Stimulated activated CD4-positive, alpha-beta T cell treated with anti-CD3 and anti-CD28 coated beads, Interleukin-1b, Interleukin-23, amount 100 ng/mL, for 48 hours (primary cell): ENCODE data around the gene PIP4K2A.
"Not testable (repeated sequence)": the region's sequence is repeated elsewhere in the genome, so short reads cannot be mapped to it uniquely, and the experiment has no call there.

ENCODE experiments used
- DNase-seq: peaks from one replicate; pipeline ENCODE4 v3.0.0-alpha.2; 2020

Gene PIP4K2A

DNA sequence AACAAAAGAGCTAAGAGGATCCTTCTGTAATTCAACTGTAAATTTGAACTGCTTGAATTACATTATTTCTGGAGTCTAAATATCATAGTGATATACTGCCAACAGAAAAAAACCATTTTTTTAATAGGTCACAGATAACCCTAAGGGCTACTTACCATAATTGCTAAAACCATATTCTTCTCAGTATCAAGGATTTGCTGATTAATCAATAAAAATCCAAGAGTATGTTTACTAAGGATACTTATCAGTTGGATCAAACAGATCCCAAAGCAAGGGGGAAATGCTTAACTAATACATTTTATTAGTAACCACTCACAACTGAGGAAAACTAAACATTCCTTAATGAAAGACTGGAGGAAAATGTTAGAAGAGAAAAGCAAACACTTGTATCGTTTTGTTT is 166.0 kb downstream of the PIP4K2A start:
- DNase-seq = no peak

DNA sequence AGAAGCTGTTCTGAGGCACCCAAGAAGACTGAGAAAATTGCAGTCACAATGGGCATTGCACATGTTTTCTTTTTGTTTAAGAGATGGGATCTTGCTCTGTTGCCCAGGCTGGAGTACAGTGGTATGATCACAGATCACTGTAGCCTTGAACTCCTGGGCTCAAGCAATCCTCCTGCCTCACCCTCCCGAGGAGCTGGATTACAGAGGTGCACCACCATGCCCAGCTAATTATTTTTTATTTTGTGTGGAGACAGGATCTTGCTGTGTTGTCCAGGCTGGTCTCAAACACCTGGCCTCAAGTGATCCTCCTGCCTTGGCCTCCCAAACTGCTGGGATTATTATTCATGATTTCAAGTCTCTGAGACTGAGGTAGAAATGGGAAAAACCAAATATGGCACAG is 168.7 kb downstream of the PIP4K2A start:
- DNase-seq = no peak

DNA sequence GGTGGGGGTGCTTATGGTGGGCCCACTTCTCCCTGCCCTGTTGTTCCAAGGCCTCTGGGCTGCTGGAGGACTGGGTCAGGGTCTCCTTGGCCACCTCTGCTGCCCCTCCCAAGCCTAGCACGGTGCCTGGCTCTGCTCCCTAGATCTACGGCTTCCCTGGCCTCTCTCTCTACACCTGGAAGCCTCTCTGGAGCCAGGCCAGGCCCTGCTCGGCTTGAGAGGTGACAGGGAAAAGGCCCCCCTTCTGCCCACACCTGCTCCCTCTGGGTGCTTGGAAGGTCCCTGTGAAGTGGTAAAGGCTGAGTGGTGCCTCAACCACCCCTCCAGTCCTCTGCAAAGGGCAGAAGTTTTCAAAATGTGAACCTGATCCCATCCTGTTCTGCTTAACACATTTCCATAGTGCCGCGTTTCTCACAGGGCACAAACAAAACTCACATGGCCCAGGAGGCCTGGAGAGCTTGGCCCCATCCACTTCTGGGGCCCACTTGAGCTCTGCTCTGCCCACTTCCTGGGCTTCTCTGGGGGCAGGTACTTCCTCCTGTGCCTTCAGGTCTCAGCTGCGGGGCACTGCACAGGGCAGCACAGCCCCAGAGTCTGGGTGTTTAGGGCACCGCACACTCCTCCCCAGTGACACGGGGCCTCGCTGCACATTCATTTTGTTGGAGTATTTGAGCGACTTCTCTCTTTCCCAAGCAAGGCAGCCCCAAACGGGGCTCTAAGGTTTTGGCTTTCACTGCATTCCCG is 169.9 kb downstream of the PIP4K2A start:
- no peak for DNase-seq

DNA sequence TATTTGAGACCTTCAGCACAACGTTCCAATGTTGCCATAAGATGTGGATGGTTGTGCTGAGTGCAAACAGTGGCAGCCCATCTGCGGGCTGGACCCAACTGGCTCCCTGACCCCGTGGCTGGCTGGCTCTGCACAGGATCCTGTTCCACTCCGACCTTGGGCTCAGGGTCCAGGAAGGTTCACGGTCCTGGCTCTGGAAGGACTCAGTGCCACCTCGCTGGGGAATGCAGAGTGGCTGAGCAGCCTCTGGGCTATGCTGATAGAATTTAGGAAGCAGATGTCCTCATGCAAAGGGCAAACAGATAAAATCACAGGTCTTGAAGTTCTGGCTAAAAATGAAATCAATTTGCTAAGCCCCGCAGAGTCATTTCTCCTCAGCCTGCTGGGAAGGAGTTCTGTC is 171.6 kb downstream of the PIP4K2A start:
- no peak for DNase-seq

DNA sequence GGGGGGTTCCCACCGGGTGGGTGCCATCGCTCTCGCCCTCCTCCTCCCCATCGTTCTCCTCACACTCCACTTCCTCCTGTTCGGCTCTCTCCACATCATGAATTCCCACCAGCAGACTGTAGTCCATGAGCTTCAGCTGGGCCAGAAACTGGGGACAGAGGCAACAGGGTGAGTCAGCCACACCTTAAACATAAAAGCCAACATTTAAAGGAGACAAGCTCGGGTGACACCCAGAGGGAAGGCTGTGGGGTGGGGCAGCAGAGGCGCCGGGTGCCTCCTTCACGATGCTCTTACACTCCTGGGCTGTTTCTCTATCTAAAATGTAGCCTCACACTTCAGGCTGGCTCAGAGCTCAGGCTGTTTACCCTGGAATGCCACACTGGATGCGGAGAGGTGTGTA is 172.5 kb downstream of the PIP4K2A start:
- no peak for DNase-seq

DNA sequence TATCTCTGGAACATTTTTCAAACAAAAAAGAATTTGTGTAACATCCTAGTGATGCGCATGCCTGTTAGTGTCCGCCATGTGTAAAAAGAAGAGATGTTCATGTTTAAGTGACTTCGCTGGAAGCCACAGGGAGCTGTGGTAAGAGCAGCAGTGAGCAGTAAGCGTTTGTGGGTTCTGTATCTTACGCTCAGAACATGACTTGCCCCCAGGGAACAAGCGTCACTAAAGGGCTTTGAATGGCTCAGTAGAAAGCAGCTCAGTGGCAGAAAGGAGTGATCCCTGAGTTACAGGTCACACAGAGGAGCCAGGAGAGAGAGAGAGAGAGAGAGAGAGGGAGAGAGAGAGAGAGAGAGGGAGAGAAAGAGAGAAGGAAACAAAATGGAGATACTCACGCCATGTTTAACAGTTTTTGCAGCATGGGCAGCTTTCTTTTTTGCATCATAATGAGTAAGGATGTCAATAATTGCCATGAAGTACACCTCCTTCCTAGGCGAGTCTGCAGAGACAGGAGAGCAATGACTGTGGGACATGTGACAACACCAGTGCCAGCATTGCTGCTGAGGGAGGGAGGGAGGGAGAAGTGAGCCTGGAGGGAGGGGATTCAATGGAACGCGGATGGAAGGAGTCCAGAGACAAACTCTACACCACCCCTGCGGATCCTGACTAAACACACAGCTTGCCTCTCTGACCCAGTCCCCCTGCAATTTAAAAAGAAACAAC is 174.6 kb downstream of the PIP4K2A start:
- no peak for DNase-seq

DNA sequence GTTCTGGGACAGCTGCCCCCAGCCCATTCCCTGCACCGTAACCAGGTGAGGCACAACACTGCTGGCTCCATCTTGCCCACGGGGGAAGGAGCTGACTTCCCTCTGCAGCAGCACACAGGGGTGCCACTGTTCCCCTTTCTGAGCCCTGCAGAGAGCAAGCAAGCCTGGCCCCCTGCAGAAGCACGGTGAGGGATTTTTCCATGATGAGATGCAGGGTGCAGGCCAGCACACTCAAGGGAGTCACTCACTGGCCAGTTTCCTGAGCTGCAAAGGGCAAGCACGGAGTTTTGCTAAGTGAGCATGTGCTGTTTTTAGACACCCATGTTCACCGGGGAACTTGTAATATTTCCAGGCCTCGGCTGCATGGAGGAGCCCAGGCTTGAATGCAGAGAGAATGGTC is 176.6 kb downstream of the PIP4K2A start:
- DNase-seq = no peak

DNA sequence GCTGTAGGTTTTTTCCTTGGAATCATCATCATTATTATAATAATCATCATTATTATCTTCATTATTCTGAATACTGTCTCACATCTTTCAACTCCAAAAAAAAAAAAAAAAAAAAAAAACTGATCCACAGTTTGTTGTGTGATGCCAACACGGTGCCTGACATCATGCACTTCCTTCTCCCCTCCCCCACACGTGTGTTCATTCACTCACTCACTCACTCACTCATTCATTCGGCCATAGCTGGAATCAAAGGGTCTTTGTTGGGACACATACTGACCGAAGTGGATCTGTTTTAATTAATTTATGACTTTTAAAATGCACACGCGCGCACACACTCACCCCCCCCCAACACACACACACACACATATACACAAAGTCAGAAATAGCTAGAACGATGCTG is 177.8 kb downstream of the PIP4K2A start:
- no peak for DNase-seq

DNA sequence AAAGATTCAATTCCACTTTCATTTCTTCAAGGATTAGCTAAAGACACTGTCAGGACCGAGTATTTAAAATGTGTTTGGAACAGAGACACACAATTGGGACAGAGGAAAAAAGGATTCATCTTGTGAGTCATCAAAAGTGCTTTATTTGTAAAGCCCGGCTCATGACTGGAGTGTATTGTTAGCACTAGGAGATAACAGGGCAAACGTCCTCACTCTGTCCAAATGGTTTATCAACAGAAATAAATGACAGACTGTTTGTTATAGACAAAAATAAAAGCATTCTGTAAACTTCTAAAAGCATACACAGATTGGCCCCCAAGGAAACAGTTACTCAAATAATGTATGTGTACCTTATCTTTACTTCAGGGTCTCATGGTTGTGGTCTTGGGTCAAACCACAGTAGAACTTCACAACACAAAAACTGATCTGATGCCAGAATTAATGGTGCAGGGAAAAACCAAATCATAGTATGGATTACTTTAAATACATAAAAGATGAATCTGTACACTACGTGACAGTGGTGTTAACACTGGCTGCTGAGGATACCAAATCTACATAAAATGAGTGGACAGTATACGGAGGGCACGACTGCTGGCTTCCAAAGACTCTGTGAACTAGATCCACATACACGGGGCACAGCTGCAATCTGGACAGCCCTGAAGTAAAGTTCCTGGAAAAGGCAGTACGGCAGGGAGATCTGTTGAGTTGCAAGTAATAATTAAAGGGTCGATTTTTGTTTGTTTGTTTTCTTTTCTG is 179.4 kb downstream of the PIP4K2A start:
- no peak for DNase-seq

DNA sequence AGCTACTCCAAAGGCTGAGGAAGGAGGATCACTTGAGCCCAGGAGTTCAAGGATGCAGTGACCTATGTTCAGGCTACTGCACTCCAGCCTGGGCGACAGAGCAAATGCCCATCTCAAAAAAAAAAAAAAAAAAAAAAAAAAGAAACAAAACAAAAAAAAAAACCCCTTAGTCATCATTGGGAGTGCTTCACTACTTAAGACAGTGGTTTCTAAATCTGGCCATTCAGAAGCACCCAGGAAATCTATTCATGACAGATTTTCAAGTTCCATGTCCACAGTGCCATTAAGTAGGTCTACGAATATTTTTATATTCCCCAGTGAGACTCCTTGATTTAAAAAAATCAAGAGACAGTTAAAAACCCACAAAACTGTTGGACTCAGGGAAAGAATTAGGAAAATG is 182.9 kb downstream of the PIP4K2A start:
- DNase-seq = no peak

DNA sequence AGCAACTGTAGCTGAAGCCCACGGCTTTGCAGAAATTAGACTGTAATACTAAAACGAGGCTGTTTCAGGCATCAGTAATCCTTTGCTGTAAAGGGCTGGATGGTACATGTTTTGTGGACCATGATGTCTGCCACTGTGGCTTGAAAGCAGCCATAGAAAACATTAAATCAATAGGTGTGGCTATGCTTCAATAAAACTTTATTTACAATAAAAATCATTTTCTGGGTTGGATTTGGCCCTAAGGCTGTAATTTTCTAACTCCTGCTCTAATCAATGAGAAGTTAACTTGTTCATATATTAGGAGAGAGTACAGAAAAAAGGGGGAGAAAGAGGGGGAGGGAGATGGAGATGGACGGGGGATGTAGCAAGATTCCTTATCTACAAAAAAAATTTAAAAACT is 183.4 kb downstream of the PIP4K2A start:
- no peak for DNase-seq

DNA sequence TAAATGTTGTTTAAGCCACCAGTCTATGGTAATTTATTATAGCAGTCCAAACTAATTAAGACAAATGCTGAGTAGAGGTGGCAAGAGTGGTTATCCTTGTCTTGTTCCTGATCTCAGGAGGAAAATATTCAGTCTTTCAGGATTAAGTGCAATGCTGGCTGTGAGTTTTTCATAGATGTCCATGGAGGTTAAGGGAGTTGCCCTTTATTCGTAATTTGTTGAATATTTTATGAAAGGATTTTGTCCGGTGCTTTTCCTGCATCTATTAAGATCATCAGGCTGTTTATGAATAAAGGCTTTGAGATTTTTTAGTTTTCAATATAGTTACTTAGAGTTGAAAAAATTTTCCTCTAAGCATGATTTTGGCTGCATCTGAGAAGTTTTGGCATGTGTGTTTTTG is 186.9 kb downstream of the PIP4K2A start:
- DNase-seq = no peak

DNA sequence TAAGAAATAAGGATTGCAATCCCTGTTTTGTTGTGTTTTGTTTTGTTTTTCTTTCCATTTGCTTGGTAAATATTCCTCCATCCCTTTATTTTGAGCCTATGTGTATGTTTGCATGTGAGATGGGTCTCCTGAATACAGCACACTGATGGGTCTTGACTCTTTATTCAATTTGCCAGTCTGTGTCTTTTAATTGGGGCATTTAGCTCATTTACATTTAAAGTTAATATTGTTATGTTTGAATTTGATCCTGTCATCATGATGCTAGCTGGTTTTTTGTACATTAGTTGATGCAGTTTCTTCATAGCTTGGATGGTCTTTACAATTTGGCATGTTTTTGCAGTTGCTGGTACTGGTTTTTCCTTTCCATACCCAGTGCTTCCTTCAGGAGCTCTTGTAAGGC is 190.0 kb downstream of the PIP4K2A start:
- not testable (repeated sequence) for DNase-seq

DNA sequence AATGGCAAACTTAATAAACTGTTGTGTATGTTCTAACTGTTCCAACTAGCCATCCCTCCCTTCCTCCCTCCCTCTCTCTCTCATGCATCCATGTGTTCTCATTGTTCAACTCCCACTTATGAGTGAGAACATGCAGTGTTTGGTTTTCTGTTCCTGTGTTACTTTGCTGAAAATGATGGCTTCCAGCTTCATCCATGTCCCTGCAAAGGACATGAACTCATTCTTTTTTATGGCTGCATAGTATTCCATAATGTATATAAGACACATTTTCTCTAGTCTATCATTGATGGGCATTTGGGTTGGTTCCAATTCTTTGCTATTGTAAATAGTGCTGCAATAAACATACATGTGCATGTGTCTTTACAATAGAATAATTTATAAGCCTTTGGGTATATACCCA is 193.7 kb downstream of the PIP4K2A start:
- DNase-seq = not testable (repeated sequence)

DNA sequence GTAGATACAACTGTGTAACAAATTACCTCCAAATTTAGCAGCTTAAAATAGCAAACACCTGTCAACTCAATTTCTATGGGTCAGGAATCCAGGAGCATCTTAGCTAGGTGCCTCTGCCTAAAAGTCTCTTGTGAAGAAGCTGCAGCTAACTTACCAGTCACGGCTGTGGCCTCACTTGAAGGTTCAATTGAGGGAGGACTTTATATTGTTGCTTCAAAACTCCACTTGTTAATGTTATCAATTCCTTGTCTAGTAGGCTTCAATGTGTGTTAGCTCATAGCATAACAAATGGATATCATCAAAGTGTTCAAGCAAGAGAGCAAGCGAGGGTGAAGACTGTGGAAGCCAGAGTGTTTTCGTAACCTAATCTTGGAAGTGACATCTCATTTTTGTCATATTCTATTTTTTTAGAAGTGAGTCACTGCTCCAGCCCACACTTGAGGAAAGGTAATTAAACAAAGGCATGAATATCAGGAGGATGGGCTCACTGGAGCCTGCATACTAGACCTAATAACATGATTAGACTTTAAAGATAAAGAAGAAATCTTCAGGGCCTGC is 196.1 kb downstream of the PIP4K2A start:
- no peak for DNase-seq

DNA sequence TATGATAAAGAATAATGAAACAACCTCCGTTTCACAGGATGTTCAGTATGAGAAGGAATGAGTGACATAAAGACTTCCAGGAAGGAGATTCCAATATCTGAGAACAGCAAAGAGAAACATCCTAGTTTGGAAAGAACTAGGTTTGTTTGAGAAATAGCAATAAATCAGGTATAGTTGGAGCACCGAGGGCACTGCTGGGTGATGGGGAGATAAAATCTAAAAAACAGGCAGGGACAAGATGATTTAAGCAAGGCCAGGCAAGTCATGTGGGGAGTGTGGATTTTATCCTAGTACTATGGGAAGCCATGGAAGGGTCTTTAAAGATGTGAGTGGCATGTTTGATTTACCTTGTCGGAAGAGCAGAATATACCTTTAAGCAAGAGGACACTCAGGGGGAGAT is 199.4 kb downstream of the PIP4K2A start:
- DNase-seq = no peak

DNA sequence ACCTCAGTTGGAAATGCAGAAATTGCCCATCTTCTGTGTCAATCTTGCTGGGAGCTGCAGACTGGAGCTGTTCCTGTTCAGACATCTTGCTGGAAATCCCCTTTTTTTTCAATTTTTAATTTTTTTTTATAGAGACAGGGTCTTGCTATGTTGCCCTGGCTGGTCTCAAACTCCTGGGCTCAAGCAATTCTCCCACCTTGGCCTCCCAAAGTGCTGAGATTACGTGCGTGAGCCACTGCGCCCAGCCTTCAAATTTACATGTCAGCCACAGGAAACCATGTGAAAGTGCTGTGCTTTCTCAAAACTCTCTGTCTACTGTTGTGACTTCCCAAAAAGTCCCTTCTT is 200.0 kb downstream of the PIP4K2A start:
- not testable (repeated sequence) for DNase-seq

DNA sequence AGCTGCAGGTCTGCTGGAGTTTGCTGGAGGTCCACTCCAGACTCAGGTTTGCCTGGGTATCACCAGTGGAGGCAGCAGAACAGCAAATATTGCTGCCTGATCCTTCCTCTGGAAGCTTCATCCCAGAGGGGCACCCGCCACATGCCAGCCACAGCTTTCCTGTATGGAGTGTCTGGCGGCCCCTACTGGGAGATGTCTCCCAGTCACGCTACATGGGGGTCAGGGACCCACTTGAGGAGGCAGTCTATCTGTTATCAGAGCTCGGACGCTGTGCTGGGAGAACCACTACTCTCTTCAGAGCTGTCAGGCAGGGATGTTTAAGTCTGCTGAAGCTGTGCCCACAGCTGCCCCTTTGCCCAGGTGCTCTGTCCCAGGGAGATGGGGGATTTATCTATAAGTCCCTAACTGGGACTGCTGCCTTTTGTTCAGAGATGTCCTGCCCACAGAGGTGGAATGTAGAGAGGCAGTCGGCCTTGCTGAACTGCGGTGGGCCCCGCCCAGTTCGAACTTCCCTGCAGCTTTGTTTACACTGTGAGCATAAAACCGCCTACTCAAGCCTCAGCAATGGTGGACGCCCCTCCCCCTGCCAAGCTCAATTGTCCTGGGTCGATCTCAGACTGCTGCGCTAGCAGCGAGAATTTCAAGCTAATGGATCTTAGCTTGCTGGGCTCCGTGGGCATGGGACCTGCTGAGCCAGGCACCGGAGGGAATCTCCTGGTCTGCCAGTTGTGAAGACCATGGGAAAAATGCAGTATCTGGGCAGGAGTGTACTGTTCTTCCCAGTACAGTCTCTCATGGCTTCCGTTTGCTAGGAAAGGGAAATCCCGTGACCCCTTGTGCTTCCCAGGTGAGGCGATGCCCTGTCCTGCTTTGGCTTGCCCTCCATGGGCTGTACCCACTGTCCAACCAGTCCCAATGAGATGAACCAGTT is 200.6 kb downstream of the PIP4K2A start:
- DNase-seq = not testable (repeated sequence)

DNA sequence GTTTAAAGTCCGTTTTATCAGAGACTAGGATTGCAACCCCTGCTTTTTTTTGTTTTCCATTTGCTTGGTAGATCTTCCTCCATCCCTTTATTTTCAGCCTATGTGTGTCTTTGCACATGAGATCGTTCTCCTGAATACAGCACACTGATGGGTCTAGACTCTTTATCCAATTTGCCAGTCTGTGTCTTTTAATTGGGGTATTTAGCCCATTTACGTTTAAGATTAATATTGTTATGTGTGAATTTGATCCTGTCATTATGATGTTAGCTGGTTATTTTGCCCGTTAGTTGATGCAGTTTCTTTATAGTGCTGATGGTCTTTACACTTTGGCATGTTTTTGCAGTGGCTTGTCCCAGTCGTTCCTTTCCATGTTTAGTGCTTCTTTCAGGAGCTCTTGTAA is 202.4 kb downstream of the PIP4K2A start:
- not testable (repeated sequence) for DNase-seq

DNA sequence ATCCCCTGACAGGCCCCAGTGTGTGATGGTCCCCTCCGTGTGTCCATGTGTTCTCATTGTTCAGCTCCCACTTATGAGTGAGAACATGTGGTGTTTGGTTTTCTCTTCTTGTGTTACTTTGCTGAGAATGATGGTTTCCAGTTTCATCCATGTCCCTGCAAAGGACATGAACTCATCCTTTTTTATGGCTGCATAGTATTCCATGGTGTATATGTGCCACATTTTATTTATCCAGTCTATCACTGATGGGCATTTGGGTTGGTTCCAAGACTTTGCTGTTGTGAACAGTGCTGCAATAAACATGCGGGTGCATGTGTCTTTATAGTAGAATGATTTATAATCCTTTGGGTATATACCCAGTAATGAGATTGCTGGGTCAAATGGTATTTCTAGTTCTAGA is 206.2 kb downstream of the PIP4K2A start:
- not testable (repeated sequence) for DNase-seq

DNA sequence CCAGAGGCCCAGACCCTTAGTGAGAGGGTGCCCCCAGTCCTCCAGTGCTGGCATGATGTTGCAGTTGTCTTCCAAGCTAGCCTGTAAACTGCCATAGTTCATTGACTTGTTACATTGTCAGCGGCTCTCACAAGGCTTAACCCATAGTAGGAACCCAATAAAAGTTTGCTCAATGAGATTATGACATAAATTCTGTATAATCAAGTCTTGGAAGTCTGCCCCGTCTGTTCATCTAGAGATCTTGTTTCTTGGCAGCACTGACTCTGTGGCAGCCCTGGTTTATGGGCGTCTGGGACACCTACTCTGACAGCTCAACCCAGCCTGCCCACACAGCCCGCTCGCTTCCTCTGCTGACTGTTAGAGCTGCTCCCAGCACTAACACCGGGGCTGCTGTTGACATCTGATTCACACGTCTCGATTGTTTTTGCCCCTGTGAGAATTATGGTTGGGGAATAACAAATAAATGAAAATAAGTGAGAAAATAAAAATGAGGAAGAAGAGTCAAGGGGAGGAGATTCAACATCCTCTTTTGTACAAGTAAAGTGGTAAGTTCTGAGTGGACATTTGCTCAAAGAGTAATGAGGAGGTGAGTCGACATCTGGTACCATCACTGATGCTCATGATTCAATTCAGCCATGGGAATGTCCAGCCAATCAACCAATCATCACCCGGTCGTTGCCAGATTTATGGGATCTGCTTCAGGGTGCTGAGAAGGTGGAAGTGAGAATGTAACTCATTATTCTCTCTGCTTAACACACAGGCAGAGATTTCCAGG is 208.3 kb downstream of the PIP4K2A start:
- DNase-seq = peak; percentile 53

DNA sequence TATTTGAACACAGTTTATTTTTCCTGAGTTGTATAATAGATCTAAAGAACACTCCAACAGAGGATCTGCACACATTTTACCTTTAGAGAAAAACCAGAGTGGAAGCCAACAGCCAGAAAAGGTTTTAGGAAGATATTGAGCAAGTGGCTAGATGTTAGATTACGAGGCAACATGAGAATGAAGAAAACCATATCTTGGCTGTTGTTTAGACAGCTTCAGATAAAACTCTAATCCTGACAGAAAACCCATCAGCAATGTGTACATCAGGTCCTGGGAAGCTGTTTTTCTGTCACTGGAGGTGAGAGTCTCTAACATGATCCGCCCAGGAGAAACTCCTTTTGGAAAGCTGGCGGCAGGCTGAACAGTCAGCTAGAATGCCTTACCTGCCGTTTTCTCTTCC is 209.6 kb downstream of the PIP4K2A start:
- DNase-seq = no peak
